ENCODE measurements around the gene HNRNPK.

DNA sequence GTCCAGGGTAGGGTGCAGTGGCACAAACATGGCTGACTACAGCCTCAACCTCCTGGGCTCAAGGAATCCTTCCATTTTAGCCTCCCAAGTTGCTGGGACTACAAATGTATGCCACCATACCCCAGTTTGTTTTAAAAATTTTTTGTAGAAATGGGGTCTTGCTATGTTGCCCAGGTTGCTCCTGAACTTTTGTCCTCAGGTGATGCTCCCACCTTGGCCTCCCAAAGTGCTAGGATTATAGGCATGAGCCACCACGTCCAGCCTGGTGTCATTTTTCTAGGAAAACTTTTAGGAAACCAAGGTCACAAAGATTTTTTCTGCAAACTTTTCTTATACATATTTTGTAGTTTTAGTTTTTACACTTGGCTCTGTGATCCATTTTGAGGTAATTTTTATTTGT lies 11.3 kb upstream of the HNRNPK start:
- TF ChIP-seq, protein P1, sequence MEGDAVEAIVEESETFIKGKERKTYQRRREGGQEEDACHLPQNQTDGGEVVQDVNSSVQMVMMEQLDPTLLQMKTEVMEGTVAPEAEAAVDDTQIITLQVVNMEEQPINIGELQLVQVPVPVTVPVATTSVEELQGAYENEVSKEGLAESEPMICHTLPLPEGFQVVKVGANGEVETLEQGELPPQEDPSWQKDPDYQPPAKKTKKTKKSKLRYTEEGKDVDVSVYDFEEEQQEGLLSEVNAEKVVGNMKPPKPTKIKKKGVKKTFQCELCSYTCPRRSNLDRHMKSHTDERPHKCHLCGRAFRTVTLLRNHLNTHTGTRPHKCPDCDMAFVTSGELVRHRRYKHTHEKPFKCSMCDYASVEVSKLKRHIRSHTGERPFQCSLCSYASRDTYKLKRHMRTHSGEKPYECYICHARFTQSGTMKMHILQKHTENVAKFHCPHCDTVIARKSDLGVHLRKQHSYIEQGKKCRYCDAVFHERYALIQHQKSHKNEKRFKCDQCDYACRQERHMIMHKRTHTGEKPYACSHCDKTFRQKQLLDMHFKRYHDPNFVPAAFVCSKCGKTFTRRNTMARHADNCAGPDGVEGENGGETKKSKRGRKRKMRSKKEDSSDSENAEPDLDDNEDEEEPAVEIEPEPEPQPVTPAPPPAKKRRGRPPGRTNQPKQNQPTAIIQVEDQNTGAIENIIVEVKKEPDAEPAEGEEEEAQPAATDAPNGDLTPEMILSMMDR (conservative IDR thresholded peaks at IDR 0.05; ENCODE audit: low read depth, low read length): no peak
- no peak for TF ChIP-seq EZH2phosphoT487 (IDR thresholded peaks at IDR 0.05; ENCODE audit: borderline replicate concordance, low read length)

All from PC-3 (cell line).